Fibroblast of villous mesenchyme (primary cell): ENCODE results near the gene GRM3. TPM values are rescaled to one million over a fixed set of nuclear protein-coding genes. Genes with fewer than 3 reads are reported as not detected.

Source experiments
- DNase-seq: peaks from one replicate; pipeline ENCODE4 v3.0.0-alpha.2; 2010; ENCODE audit warnings: low read depth
- H3K4me3 ChIP-seq: 2 replicates; pipeline ENCODE4 v1.5.1; 2011; ENCODE audit warnings: low read depth, mild to moderate bottlenecking, low read length
- CTCF ChIP-seq: IDR thresholded peaks from 2 replicates; pipeline ENCODE4 v1.5.1; 2012; ENCODE audit warnings: low read depth, mild to moderate bottlenecking, low read length; ENCODE audit not compliant: insufficient read depth
- total RNA-seq: library from RNA; depleted of rRNA; stranded (reverse); fragments of >200 nt; gene quantifications from 2 replicates; pipeline ENCODE4 v1.2.3, GENCODE V29; 2012

GRM3 gene
- total RNA-seq, 1 donor = not detected

GRCh38 chr7:86793136-86793535, 149.4 kb downstream of the GRM3 start:
- no peak for DNase-seq
- H3K4me3 ChIP-seq = no peak overlapping the region
- TF ChIP-seq CTCF = no peak

DNA sequence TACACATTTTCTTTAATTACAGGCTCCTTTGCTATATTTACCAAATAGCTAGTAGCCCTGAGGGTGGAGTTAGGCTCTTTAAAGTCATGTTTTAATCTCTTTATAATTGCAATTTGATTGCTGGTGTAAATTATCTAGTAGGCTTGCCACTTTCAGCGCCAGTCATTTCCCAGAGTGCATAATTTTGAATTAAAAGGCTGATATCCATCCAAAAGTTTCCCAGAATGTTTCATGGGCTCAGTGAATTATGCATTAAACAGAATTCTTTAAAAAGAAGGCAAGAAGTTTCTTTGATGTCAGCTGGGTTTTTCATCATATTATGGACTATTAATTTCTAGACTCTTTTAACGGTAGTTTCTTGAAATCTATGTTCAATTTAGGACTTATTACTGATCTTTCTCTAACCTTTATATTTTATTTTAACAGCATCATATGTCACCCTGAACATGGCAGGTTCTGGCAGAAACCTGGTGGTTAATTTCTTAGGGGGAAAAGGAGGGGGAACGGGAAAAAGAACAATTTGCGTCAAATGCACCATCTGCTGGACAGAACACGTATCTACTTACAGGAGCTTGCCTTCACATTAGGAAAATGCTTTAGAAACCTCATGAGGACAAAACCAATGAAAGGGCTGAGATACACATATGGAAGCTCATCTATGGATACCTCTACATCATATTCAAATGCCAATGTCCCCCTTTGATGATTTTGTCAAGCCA, 171.1 kb downstream of the GRM3 start:
- TF ChIP-seq CTCF = peak; percentile 14
- no peak for DNase-seq
- H3K4me3 ChIP-seq = no peak overlapping the region

DNA sequence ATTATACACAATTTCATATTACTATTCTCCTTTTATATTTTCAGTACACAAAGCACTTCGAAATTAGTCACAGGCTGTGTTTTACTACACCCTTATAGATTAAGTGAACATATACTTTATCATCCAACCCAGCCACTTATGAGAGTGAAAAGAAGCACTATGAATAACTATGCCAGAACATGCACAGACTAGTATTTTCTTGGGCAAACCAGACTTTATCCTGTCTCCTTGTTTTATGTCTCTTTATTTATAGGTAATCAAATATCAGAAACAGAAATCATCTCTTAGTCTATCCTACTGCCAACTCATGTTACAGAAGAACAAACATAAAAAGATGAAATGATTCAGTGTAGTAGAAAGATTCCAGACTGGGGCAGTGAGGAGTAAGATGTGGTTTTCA, 171.8 kb downstream of the GRM3 start:
- H3K4me3 ChIP-seq = no peak overlapping the region
- no peak for TF ChIP-seq CTCF
- no peak for DNase-seq

DNA sequence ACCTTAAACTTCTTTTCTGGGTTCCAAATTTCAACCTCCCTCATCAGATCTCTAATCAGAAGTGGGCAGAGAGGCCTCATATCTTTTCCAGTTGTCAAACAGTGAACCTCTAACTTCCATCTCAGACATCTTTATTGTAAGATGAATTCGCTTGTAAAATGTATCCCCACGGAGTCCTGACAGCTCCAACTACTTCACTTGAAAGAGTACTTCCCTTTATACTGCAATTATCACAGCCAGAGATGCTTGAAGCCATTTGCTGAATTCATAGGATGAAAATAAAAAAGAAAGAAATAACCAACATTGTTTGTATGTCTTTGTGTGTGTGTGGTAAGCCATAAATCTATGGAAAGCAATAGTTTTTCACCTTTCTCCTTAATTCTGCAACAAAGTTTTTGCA, 175.2 kb downstream of the GRM3 start:
- no peak for TF ChIP-seq CTCF
- no peak overlapping the region for H3K4me3 ChIP-seq
- DNase-seq = no peak

- TF ChIP-seq CTCF = no peak
- no peak for DNase-seq
- no peak overlapping the region for H3K4me3 ChIP-seq
Measured at GRCh38 chr7:86823769-86824168, 180.1 kb downstream of the GRM3 start.

GRCh38 chr7:86825264-86825663, 181.6 kb downstream of the GRM3 start:
- no peak for TF ChIP-seq CTCF
- H3K4me3 ChIP-seq = no peak overlapping the region
- DNase-seq = no peak

DNA sequence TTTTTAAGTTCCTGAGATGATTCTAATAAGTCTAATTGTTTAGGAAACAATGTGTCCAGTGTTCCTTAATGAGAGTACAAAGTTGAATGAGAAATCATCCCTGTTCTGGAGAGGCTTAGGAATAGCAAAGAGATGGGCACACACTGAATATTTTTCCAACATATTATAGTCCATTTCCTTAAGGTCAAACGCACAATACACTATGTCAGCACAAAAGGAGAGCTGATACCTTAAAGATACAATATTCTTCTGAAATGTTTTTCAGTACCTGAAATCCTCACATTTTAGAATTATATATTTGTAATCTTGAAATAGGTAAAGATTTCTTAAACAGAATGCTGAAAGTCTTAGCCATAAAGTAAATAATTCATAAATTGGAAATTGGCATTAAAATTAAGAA, 183.2 kb downstream of the GRM3 start:
- H3K4me3 ChIP-seq = no peak overlapping the region
- DNase-seq = no peak
- no peak for TF ChIP-seq CTCF
